Germinal center (tissue), 1 donor: ENCODE data around the gene HIVEP3.

ENCODE experiments used
- DNase-seq: peaks from one replicate; pipeline ENCODE4 v3.0.0; 2012; ENCODE audit warnings: mixed read lengths, low spot score

Gene HIVEP3

DNA sequence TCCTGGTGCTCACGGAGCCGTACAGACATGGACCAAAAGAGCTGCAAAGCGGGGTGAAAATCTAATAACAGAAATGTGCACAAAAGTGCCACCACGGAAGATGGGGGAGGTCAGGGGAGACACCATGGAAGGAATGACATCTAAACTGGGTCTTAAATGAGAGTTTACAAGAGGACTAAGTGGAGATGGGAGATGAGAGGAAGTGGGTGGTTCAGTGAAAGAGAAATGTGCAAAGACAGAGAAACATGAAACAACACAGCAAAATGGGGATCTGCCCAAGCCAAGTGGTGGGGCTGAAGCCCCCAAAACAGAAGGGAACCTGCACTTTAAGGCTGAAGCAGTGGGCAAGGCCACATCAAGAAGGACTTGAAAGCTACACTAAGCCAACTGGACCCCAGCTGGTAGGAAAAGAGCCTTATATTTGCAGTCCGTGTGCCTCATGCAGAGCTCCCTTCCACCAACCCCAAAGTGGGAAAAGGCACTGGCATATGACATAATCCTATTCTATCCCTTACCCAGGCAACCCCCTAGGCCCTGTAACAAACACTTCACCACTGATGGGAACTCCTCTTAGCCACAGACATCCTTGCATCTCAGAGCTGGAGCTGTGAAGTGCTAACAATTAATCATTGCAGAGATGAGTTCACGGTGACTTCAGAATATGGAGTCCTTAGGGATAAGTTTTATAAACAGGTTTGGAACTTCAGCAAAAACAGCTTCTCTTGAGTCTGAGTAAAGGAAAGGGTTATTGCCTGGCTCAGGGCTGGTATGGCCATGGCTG, 235.7 kb downstream of the HIVEP3 start:
- DNase-seq = no peak

DNA sequence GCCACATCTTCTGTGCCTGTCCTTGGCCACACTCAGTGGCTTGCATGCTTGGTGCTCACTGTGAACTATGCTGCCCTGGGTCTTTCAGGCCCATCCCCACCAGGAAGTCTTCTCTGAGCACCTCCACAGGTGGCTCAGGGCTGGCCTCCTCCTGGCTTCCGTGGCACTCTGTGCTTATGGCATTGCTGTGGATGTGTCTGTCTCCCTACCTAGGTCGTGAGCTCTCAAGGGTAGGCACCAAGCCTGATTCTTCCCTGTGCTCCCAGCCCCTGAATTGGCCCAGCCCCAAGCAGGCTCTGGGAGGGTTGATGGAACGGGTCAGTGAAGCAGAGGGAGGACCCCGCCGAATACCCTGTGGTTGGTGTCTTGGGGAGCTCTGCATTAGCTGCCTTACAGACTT, 236.6 kb downstream of the HIVEP3 start:
- no peak for DNase-seq

DNA sequence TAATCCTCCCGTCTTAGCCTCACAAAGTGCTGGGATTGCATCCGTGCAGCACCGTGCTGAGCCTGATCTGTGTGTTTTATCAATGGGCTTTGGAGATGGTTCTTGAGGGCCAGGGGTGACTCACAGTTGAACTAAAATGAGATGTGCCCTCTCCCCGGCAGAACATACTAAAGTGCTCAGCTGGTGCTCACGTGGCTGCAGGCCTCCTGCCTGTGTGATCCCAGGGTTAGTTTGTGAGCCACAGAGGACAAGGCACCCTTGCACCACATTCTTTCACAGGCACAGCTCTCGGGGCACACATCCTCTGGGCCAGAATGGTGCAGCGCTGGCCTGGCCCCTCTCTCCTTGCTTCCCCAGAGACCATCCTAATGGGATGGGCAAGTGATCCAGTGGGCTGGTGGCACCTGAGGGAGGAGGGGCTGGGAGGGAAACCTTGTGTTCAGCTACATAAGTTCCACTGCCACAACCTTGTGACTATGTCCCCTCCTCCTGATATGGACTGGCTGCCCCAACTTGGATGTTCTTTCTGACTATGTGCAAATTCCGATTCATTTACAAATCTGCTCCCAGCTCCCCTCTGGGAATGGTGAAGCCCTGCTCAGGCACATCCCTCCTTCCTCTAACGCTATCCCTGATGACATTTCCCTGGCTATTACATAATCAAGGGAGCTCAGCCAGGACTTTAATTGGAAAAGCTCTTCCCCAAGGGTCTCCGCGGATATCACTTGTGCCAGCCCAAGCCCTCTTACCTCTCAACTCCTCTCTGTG, 237.2 kb downstream of the HIVEP3 start:
- no peak for DNase-seq

DNA sequence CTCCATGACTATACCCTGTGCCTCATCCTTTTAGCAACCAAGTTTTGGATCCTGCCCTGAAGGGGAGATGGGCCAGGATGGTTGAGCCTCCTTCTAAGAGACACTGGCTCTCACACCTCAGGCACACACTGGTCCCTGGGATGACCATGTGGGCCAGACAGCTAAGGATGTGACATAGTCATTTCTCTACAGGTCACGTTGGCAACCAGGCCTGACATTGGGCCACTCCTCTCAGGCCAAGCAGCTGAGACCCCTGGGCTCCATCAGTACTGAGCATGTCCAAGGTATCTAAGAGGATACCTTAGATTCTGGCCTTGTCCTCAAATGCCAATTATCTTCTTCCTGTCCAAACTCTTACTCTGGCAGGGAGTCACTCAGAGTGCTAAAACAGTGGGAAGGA, 238.7 kb downstream of the HIVEP3 start:
- no peak for DNase-seq

DNA sequence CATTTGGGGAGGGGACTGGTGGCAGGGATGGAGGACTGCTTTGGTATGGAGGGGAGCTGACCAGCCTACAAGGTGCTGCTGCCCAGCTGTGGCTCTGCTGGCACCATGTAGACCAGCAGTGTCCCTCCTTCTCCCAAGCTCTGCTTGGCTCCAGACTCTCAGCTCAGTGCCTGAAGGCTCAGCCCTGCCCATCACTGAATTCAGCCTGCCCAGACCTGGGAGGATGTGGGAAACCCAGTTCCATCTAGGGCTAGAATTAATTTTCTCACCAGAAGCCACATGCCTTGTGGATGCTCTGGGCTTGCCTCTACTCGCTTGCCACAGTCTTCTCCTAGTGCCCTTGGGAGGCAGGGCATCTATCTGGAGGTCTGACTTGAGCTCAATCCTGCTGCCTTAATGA, 239.2 kb downstream of the HIVEP3 start:
- DNase-seq = no peak

DNA sequence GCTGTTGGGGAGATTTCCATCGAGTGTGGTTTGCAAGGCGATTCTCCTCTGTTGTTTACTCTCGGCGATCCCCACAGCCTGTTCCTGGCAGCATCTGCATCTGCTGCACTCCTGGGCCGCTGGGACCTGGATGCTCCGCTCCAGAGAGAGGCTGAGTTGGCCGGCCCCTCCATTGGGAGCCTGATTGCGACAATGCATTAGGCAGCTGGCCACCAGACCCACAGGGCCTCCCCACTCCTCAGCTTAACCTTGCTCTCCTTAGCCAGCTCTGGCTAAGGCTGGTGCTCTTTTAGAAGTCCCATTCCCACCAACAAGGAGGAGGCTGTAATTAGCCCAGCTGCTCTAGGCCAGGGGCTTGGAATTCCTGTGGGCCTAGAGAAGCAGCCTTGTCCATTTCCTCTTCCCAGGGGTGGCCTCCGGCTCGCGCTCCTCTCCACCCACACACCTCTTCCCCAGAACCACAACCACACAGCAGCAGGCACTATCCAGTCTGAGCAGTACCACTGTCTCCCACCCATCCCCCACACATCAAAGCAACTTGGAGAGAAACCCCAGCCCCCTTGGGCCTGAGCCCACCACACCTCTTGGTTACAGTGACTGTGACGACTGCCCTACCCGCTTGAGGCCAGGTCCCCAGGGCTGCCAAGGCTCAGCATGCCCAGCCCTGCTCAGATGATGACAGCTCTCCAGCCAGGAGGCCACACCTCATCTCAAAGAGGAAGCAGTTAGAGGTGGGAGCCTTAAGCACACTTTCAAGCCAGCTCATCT, 240.4 kb downstream of the HIVEP3 start:
- no peak for DNase-seq

DNA sequence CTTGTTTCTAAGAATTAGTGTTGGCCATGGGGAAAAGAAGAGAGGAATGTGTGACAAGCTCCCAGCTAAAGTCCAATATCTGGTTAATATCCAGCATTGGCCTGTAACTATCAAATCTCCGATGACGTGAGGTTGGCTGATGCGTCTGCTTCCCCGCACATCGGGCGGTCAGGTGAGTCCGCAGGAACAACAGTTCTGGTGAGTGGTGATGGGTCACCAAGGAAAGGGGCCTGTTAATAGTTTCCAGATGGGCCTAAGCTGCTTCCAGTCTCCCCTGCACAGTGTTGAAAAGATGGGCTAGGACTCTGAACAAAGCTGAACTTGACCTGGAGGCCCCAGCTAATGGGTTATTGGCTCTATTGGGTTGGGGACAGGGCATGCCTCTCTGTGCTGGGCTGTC, 241.1 kb downstream of the HIVEP3 start:
- DNase-seq = no peak

DNA sequence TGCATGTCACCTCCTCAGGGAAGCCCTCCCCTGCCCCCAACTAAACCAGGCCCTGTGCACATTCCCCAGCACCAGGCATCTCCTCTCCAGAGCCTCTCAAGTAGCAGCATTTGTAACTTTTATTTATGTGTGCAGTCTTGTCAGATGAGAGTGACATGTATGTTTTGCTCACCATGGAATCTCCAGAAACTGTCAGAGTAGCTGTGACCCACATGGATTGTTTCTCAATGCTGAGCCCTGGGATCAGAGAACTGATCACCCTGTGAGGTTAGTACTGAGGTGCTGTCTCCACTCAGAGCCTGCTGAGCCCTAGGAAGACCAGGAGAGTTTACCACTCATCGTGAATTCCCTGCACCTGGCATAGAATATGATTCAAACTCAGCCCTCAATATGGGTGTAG, 243.3 kb downstream of the HIVEP3 start:
- no peak for DNase-seq

DNA sequence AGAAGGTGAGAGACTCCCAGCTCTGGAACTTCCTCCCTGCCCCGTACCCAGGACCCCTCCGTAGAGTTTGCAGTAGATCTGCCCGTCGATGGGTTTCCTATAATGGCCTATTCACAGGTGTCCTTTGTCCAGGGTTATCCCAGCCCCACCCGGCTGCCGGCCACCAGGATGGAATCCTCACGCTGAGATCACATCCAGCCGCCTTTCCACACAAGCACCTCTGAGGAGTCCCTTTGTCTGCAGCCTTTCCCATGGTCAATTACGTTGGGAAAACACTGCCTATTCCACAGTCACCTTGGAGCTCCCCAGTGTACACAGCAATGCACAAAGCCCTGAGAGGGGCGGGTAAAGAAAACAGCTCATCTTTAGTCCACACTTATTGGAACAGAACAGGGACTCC, 244.2 kb downstream of the HIVEP3 start:
- no peak for DNase-seq

DNA sequence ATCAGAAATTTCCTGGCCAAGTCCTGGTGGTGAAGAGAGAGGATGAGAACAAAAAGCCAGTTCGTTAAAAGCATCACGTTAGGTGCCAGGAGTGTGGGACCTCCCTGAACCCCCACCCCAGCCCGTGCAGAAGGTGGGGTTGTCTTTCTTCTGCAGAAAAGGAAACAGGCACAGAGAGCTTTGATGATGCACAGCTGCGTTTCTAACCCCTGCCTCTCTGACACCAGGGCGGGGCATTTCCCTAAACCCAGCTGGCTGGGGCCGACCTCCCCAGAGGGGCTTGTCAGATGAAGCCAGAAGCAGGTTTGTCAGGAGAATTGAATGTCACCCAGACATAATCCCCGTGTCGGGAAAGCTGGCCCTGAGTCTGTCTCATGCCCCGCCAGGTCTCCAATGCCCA, 244.9 kb downstream of the HIVEP3 start:
- peak; percentile 56 for DNase-seq

DNA sequence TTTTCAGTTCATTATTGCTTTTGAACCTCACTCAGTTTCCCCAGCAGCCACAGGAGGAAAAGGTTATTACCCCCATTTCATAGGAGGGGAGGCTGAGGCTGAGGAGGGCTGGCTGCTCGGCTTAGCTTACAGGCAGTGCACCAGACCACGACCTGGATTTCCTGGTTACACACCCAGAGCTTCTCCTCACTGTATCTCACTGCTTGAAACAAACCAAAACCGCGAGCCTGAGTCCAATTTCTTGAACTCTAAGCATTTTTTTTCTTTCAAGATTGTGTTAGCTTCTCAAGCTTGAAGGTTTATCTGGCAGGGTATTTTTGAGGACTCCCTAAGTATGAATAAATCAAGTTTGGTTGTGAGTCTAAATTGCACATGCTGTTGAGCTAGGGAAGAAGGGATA, 245.3 kb downstream of the HIVEP3 start:
- peak; percentile 49 for DNase-seq

DNA sequence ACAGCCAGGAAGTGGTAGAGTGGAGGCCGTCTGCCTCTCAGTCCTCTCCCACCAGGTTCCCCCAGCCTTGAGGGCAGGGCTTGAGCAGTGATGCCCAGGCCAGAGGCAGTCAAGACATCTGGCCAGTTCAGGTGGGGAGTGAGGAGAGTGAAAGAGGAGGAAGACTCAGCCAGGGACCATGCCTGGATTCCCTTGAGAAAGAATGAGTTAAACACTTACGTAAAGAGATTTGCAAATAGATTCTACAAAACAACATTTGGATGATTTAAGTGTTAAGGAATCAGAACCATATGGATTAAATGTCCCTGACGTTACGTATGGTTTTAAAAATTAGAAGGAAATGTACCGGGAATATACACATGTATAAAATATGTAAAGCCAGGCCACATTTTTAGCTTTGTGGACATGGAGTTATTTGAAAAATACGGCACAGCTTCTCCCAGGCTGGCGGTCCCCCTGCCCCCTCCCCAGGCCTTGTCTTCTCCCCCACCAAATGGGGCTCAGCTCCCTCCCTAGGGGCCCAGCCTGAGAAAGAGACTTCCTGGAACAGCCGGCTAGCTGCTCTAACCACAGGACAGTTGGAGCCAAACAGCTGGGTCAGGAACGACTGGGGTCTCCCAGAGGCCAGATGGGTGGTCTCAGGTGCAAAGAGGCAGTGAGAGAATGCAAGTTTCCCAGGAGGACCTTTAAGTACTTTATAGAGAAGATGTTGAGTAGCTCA, 245.9 kb downstream of the HIVEP3 start:
- DNase-seq = no peak

DNA sequence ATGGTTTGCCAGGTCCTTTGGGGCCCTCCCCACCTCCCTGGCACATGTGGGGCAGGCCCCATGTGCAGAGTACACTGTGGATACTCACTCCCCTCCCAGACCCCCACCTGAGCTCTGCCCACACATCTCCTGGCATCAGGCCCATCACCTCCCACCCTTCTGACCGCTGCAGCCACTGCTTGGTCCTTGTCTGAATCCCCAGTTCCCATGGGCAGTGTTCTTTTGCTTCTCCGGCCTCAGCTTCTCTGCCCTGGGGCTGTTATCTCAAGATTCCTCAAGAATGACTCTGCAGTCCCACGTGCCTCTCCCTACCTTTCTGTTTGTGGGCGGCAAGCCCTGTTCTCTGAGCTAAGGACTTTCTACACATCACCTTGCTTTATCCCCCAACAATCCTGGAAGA, 246.5 kb downstream of the HIVEP3 start:
- DNase-seq = no peak

DNA sequence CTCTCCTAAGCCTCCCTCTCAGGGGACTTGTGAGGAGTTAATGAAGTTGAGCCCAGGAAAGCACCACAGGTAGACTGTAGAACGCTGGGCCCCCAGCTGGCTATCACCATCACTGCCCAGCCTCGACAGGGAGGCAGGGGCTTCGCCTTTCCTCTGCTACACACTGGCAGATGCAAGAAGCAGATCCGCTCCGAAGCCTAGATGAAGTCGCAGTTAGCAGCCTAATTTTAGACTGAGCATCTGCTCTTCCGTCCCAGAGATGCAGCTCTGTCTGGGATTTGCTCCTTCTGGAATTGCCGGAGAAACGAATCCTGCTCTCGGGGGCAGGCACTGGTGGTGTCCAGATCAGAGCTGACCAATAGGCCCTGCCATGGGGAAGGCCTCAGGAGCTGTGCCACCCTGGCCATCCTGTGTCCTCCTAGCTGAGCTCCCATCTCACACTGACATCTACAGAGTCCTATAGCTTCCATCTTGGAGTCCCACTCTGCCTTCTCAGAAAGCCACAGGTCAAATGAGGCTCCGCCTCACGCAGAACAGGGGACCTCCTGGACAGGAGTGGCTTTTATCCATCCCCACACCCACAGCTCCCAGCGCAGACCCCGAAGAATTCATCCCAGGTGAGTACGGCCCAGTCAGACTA, 247.5 kb downstream of the HIVEP3 start:
- no peak for DNase-seq

DNA sequence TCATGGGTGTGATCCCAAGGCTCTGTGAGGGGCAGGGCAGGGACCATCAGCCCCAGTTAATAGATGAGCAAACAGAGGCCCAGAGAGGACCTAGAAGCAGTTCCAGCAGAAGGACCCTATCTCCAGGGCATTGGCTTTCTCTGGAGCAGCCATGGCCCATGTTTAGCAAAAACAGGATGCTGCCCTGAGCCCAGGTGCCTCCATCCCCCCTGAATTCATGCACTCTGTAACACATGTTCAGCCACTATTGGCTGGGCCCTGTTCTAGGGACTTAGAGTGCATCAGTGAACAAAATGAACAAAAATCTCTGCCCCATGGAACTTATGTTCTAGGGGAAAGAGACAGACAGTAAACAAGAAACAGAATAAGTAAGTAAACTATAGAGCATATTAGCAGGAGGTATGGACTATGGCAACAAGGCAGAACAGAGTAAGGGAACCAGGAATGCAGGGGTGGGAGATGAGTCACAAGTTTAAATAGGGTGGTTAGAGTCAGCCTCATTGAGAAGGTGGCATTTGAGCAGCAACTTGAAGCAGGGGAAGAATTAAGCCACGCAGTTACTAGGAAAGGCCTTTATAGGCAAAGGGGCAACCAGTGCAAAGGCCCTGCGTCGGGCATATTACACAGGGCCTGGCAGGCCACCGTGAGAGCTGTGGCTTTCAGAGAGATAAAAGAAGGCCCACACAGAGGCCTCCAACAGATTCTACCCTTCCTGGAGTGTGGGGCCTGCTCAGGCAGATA, 248.3 kb downstream of the HIVEP3 start:
- no peak for DNase-seq

DNA sequence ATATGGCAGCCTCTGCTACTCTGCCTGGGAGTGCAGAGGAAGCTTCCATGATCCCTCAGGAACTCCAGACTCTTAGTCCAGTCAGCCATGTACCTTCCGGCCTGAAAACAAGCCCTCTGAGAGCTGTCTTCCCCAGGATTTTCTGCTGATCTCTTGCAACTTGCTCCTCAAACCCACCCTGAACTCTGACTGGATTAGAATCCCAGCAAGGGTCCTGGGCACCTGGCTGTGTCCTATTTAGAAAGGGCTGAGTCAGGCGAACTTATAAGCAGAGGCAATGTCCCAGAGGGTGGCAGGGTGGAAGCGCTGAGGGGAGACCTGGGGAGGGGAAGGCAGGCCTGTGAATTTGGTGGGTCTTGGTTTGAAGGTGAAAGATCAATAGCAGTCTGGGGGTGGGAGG, 249.8 kb downstream of the HIVEP3 start:
- no peak for DNase-seq

DNA sequence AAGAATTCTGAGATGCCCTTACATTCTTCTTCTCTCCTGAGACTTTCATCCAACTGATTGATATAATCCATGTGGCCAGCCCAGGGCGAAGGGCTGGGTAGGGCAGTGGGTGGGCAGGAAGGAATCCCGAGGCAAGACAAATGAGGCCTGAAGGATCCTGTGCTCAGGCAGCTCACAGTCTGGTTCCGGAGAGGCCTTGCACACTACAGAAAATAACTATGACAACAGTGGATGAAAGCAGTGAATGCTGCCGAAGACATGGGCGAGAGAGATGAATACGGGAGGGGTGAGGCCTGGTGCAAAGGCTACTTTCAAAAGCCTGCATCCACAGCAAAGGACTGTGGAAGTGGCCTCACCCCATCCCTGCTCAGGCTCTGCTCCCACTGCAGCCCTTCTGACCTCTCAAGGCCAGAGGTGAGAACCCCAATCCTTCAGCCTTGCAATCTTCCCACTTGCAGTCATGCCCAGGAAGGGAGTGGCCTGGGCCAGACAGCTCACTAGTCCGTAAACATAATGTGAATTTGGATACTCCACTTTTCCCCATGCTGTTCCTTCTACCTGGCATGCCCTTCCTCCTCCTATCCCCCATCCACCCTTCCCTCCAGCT, 250.6 kb downstream of the HIVEP3 start:
- DNase-seq = no peak

DNA sequence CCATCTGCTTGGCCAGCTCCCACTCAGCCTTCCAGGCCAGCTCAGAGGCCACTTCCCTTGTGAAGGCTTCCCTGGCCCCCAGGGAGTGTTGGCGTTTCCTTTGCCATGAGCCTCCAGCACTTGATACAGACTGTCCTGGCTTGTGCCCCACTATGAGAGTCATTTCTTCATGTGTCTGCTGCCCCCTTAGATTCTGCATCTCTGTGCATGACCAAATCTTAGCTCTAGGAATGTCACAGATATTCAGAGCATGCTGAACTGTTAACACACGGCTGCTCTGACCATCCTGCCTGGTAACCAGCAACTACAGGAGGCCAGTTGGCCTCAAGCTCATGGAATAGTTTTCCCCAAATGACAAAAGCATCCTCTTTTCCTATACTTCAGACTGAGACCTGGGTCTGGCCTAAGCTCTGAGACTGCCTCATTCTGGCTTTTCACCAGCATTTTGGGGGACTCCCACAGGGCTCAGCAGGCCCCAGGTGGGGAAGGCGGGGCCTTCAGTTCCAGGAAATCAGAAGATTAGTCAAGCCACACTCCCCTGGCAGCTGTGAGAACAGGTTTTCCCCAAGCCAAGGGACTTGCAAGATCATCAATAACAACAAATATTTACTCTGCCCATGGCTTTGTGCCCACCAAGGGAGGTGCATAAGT, 251.6 kb downstream of the HIVEP3 start:
- peak; percentile 57 for DNase-seq

DNA sequence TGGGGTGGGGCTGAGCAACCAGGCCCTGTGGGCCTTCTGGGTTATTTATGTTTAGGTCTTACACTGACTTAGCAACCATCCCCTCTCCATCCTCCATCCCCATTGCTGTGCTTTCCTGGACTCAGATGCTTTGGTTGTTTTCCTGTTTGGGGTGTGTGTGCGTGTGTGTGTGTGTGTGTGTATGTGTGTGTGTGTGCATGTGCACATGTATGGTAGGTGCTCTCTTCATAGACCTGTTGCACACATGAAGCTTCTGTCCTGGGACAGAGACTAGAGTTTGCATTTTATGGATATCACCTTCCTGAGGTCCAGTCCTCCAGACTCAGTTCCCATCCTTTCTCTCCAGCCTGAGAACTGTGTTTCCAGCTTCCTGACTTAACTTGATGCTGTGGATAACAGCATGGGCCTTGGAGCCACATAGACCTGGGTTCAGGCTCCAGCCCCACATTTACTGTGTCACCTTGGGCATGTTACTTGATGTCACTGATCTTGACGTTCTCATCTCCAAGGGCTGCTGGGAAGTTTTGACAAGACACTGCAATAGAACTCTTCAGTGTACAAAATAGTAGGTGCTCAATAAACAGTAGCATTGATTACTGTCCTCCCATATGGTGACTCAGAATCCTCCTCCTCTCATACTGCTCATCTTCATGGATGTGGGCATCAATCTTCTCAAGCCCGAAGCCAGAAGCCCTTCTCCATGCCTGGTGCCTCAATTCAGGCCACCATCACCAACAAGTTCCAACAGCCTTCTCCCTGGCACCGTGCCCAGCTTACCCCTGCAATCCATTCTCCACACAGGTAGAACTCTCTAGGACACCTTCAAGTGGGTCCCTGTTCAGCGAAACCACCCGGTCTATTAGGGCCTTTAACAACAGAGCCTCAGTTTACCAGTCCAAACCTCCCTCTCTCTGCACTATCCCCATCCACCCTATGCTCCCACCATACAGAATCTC, 252.5 kb downstream of the HIVEP3 start:
- DNase-seq = no peak
